GM18520 (cell line): Measurements from ENCODE around the gene MNX1.

ENCODE experiments used
- ATAC-seq: cut with Tn5 transposase; IDR thresholded peaks from one replicate; pipeline ENCODE4 v1.9.1; 2021; ENCODE audit not compliant: unreplicated experiment

The MNX1 gene

DNA sequence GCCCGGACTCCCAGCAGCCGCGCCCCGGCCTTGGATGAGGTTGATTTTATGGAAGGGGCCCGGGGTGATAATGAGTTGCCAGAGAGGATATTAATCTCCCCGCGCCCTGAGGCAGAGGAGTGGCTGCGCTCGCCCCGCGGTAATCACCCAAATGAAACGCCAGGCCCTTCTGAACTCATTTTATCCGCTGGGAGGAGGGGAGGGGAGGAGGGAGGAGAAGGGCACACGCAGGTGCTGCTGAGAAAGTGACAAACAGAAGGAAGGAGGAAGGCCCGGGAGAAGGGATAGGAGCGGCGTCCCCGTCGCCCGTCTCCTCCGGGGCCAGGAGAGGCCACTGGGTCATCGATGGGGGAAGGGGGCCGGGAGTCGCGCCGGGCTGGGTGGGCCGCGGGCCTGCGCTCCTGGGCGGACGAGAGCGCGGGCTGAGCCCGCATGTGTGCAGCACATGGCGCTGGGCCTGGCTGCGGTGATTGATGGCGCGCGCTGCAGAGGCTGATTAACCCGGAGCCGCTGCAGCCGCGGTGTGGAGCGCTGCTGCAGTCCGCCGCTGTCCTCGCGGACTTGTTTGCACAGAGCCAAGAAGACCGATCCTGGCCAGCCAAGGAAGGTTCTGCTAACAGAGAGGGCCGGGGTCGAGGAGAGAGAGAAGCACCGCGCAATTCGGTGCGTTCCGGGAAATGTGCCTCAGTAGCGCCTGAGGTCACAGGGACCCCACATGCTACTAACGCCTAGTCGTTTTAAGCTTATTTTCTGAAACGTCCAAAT is 6.5 kb downstream of the MNX1 start:
- ATAC-seq, result no peak

- ATAC-seq, result no peak
These were observed 7.1 kb downstream of the MNX1 start for GRCh38 chr7:157003445-157003755.

GRCh38 chr7:157002819-157003421 is 7.5 kb downstream of the MNX1 start:
- ATAC-seq, result no peak

- ATAC-seq, result no peak
These were observed 8.3 kb downstream of the MNX1 start for GRCh38 chr7:157001920-157002818.

GRCh38 chr7:157000741-157001653 is 9.5 kb downstream of the MNX1 start:
- ATAC-seq, result no peak

DNA sequence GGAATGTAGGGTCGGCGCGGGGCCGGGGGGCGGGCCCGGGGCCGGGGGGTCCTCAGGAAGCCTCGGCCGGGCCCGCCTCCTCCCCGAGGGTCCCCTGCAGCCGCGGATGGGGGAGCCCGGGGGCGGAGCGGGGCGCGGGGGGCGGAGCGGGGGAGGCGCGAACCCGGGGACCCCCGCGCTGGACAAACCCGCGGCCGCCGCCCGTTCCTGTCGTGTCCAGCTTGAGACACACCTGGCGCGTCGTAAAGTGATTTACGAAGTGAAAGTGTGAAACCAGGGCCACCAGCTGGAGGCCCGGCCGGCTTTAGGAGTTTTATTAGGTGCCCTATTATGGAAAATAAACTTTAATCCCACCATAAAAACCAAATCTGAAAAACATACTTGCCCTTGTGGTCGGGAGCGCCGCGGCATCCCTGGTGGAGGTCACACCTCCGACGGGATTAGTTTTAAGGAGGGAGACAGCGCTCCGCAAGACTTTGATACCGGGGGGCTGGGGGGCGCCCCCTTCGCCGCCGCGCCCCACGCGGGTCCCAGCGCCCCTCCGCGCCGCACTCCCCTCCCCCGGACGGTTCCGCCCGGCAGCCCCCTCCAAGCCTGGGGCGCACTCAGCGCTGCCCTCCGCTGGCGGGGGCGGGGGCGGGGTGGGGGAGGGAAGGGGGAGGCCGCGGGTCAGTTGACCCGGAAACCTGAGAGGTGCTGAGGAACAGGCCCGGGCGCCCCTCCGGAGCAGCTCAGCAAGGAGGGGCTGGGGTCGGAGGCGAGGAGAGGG is 10.3 kb downstream of the MNX1 start:
- ATAC-seq, result no peak

DNA sequence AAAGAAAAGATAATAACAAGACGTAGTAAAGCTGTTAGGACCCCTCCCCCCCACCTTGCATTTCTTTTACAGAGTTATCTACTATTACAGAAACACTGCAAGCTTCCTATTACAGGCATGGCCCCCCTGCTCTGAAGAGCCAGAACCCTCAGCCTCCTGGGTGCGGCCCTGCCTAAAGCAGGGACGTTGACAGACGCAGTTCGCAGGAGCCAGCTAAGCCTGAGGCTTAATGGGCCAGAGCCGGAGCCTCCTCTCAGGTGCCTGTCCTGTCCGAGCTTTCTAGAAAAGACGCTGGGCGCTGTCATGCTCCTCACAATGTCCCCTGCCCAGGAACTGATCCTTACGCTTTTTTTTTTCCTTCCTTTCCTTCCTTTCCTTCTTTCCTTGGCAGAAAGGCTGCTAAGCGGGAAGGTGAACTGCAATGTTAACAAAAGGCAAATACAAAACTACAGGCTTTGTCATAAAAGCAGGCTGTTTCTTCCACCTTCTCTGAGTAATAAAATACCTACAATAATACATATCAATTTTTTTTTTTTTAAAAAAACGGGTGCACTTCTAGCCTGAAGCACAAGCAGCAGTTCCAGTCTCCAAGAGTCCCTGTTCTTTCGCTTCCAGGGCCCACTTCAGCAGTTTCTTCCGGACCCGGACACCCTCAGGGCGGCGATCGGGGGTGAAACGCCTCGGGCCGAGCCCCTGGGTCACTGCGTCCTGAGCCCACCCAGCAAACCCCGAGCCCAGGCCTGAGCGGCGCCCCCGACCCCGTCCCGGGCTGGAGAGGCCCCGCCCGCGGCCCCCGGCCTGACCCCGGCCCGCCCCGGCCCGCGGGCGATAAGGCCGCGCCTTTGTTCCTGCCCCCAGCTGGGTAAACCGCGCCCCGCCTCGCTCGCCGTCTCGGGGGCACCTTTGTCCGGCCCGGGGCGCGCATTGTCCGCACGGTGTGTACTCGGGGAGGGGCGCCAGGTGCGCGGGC is 11.2 kb downstream of the MNX1 start:
- no peak for ATAC-seq

- ATAC-seq, result no peak
These were observed 16.0 kb downstream of the MNX1 start for GRCh38 chr7:156994417-156994816.

DNA sequence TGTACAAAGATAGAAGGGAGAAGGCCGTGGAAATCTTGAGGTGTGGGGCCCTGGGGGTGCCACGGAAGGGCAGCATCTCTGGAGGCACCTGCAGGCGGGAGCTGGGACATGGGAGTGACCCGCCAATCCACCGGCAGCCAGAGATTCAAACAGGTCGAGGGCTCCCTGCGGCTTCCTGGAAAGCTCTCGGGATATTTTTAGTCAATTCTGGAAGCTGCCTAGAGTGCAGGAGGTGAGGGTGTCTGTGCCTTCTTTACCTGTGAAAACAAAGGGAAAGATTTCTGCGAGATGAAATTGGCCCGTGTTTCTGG is 16.6 kb downstream of the MNX1 start:
- no peak for ATAC-seq

- ATAC-seq, result no peak
These were observed 17.2 kb downstream of the MNX1 start for GRCh38 chr7:156993021-156993924.

- ATAC-seq, result no peak
These were observed 20.5 kb downstream of the MNX1 start for GRCh38 chr7:156989766-156990535.

- ATAC-seq, result no peak
These were observed 21.9 kb downstream of the MNX1 start for GRCh38 chr7:156988343-156989185.

DNA sequence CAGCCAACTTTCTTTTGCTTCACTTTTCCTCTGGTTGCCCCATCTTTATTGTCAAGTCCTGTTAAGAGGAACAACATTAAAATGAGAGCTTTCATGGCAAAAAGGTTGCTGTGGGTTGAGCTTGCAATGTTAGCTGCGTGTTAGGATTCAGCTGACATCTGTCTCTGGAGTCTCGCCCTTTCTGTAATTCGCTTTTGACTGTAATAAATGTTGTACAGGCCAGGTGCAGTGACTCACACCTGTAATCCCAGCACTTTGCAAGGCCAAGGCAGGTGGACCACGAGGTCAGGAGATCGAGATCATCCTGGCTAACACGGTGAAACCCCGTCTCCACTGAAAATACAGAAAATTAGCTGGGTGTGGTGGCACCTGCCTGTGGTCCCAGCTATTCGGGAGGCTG is 24.1 kb downstream of the MNX1 start:
- ATAC-seq, result no peak

DNA sequence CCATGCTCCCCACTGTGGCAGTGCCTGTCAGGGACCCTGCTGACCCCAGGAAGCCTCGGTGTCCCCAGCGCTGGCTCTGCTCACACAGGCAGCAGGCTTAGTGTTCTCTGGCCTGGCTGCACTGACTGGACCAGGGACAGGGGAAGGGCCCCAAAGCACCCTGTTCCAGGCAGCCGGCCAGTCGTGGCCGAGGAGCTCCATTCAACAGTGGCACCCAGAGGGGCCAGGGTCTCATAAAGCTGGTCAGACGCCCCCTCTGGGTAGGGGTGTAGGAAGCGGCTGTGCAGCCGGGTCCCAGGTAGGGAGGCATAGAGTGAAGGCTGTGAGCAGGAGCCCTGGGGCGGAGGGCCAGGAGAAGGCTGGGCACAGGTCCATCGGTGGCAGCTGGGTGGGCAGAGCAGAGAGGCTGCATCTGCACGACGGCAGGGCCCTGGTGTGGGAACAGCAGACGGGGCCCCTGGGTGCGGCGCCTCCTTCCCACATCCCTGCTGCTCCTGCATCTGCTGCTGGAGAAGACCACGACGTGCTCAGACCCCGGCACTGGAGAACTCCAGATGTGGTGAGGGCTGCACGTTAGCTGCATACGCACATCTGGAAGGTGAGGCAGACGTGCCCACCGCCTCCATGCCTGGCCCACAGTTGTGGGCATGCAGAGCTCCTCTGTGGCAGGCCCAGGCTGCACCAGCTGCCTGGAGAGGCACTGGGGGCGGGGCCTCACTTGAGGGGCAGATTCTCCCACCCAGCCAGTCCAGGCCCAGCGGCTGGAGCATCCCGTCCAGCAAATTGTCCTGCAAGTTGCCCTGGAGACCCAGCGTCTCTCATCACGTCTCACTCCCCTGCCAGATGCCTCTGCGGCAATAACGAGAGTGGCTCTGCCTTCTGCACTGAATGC is 25.1 kb downstream of the MNX1 start:
- ATAC-seq, result no peak

DNA sequence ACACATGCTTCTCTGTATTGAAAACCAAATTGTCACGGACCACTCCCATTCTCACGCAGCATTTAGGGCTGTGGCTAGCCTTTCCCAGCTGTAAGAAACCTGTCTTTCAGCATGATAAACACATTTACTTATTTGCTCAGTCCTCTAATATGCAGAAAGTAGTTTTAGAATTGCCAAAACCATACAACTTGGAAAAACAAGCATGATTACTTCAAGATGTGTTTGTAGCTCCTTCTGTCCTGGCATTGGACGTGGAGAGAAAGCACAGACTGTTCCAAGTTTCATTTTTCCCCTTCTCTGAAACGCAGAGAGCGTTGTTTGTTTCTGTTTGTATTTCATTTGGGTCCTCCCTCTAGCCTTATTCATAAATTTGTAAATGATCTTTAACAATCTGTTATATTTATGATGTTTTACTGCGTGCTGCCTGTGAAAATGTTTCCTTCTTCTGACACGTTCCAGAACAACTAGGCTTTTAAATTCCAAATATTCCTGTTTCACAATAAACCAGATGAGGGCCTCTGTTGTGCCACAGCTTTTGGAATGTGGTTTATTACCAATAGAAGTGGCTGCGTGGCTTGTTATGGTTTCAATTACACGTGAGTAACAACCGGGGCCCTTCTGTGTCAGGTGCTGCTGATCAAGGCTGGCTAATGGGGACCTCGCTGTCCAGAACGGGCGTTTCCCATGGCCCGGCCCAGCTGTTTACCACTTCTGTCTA is 26.1 kb downstream of the MNX1 start:
- no peak for ATAC-seq
